Loucy (cell line): ENCODE data around the gene TNNC1.

Experiments
- CTCF ChIP-seq: fragments of 200-600 bp; sonication (generic); conservative IDR thresholded peaks from 2 replicates; pipeline ENCODE4 v1.5.1; 2014; ENCODE audit warnings: mild to moderate bottlenecking, antibody characterized with exemption, low read length
- EZH2phosphoT487 ChIP-seq: fragments of 200-600 bp; IDR thresholded peaks from 2 replicates; pipeline ENCODE4 v1.6.1; 2018; ENCODE audit warnings: antibody characterized with exemption, mild to moderate bottlenecking, moderate library complexity, borderline replicate concordance

DNA sequence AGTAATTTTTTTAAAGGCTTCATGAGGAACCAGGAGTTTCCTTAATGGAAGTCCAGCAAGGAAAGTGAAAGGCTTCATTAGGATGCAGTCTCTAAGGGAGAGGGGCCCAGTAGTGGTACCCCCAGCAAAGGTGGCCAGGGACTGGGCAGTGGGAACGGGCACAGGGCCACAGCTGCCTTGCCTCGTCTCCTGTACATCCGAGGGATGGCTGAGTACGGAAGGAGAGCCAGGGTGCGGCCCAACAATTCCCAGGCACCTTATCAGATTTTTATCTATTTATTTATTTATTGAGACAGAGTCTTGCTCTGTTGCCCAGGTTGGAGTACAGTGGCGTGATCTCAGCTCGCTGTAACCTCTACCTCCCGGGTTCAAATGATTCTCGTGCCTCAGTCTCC, 23.4 kb downstream of the TNNC1 start:
- TF ChIP-seq CTCF, result no peak
- TF ChIP-seq EZH2phosphoT487, result no peak
